ENCODE data around the gene ANKS1A. TPM values are rescaled to one million over a fixed set of nuclear protein-coding genes. Genes with fewer than 3 reads are reported as not detected.

Gene ANKS1A
- total and polyA plus RNA-seq, 10 donors: 5.1 to 68.9 (median 45.6) TPM

DNA sequence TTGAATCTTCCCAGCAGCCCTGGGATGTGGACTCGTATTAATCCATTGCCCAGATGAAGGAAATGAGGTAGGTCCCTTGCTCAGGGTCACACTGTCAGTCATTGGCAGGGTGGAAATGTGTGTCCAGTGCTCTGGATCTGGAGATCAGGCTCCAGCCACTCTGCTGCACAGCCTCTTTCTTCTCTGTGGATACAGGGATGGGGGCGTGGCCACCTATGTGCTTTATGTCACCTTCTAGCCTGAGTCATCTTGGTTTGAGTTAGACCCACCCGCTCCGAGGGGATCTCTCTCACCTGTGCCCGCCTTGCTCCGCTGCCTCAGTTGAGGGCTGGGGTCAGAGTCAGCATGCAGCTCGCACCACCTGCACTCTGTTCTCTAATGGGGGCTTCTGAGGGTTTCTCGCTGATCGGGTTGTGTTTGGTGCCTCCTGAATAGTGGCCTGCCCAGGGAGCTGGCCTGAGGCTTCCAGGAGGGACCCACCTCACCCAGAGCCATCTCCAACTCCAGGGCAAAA lies 172.1 kb downstream of the ANKS1A start:
- Histone ChIP-seq H3K4me3 (no peak overlapping the region), H3K4me1 (peaks cover 0 to 59% (median 27%) of the 10 kb centered on the region in 6 donors), H3K36me3 (peaks cover 0 to 100% (median 67%) of the 10 kb centered on the region in 6 donors), H3K27ac (no peak overlapping the region), H3K27me3 (replicated peaks in 1 of 7) (no peaks in the 10 kb centered on the region), H3K9me3 (no peaks in the 10 kb centered on the region)
- intact Hi-C loops (cut with DNase I; ENCODE audit: low total_unique reads): loop anchor here (10.0 kb wide), 1 partner anchor 46 kb away; no protein-coding TSS in a partner anchor
- TF ChIP-seq CTCF (IDR thresholded peaks at IDR 0.05 in 8 of 11, conservative IDR thresholded peaks at IDR 0.05 in 3 of 11) (no peak), POLR2AphosphoS5 (IDR thresholded peaks at IDR 0.05) (no peak), POLR2A (IDR thresholded peaks at IDR 0.05) (no peak)
- WGBS, 5 donors: 93 to 96% (median 93%) methylated on average over 9 of the region's 9 CpGs
- peak; percentile 50 for DNase-seq

DNA sequence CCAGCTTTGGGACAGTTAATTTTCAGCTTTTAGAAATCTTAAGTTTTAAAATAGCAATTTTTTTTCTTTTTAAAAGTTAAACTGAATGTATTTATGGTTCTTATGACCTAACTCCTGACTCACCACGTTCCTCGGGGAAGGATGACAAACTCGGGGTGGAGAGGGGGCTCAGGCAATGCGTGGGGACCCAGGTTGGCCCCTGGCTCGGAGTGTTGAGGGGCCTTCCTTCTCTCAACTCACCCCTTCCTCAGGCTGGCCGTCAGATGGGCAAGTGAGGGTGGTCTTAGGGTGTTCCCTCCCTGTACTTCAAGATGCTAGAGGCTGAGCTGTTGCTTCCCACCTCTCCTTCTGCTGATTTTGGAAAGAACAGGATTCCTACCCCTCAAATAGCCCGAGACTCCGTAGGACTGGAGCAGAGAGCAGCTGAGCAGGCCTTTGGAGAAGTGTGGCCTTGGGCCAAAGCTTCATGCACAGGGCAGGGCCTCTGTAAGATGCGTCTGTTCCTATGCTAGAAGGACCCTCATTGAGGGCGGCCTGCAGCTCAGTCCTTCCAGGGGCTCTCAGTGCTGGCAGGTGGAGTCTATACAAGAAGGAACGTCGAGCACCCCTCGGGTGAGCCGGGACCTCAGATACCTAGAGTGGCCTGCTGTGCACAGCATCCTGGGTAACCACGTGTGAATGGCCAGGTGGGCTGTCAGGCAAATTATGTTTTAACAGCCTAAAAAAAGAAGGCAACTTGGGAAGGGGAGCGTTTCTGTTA lies 172.8 kb downstream of the ANKS1A start:
- H3K36me3 ChIP-seq: peaks cover 0 to 100% (median 69%) of the 10 kb centered on the region in 6 donors
- no peak for TF ChIP-seq POLR2AphosphoS5 (IDR thresholded peaks at IDR 0.05)
- no peak for TF ChIP-seq POLR2A (IDR thresholded peaks at IDR 0.05)
- no peak for TF ChIP-seq CTCF (IDR thresholded peaks at IDR 0.05 in 8 of 11, conservative IDR thresholded peaks at IDR 0.05 in 3 of 11)
- no peaks in the 10 kb centered on the region for H3K9me3 ChIP-seq
- intact Hi-C loops (cut with DNase I; ENCODE audit: low total_unique reads): loop anchor here (10.0 kb wide), 1 partner anchor 47 kb away; no protein-coding TSS in a partner anchor
- no peaks in the 10 kb centered on the region for H3K27me3 ChIP-seq (replicated peaks in 1 of 7)
- peak; percentile 43 for DNase-seq
- H3K4me1 ChIP-seq: peaks cover 0 to 55% (median 27%) of the 10 kb centered on the region in 6 donors
- 85 to 95% (median 94%) methylated on average over 16 of the region's 16 CpGs for WGBS, 5 donors
- no peak overlapping the region for H3K4me3 ChIP-seq
- no peak overlapping the region for H3K27ac ChIP-seq

DNA sequence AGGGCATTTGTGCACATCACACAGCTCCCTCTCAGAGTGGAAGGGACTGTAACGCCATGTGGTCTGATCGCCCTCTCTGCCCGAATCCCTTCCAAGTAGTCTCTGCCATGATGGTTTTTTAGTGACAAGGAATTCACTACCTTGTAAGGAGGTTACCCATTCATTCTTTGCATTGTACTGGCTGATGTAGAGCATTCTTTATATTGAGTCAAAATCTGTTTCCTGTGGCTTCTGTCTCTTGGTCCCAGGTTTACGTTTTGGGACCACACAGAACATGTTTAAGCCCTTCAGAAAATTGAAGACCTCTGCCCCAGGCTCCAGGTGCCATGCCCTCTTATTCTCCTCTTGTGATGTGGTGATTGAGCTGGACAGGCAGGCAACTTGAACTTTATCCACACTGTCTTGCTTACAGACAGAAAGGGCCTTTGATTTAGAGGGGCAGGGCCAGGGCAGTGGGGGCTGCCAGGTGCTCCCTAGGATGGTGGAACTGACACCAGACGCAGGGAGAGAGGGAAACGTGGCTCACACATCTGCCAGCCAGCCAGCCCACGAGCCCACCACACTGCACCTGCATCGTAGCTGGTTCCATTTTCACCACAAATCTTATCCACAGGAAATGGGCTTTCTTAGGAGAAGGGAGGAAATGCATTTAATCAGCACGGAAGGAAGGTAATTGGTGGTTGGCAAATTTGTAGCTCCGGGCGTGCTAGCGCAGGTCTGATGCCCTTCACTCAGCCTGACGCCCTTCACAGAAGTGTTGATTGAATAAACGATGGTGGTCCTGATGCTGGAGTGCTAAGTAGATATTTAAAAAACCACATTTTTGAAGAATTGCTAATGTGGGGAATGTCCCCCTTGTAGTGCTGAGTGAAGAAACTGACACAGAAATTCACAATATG lies 173.9 kb downstream of the ANKS1A start:
- 43 to 65% (median 45%) methylated on average over 14 of the region's 14 CpGs for WGBS, 5 donors

More for the DNA sequence above, 173.9 kb downstream of the ANKS1A start:
- H3K4me1 ChIP-seq: peaks cover 0 to 44% (median 22%) of the 10 kb centered on the region in 6 donors
- no peak overlapping the region for H3K27ac ChIP-seq
- peak; percentile 38 for DNase-seq
- no peaks in the 10 kb centered on the region for H3K9me3 ChIP-seq
- no peaks in the 10 kb centered on the region for H3K27me3 ChIP-seq (replicated peaks in 1 of 7)
- intact Hi-C loops (cut with DNase I; ENCODE audit: low total_unique reads): loop anchor here (10.0 kb wide), 1 partner anchor 48 kb away; no protein-coding TSS in a partner anchor
- peaks cover 0 to 100% (median 70%) of the 10 kb centered on the region in 6 donors for H3K36me3 ChIP-seq
- peak in 2 of 3 donors; percentile 30 to 36 for TF ChIP-seq POLR2AphosphoS5 (IDR thresholded peaks at IDR 0.05)
- TF ChIP-seq CTCF (IDR thresholded peaks at IDR 0.05 in 8 of 11, conservative IDR thresholded peaks at IDR 0.05 in 3 of 11): no peak
- no peak overlapping the region for H3K4me3 ChIP-seq
